Memory B cell (primary cell): Measurements from ENCODE around the gene NET1.

Source experiments
- ATAC-seq: fragments of 150-1000 bp; cut with Tn5 transposase; 2 replicates; pipeline ENCODE4 v1.10.0; 2021; ENCODE audit warnings: low read depth, mild to moderate bottlenecking, moderate library complexity
- DNase-seq, 2 donors: peaks; one replicate each; pipeline ENCODE4 v3.0.0; 2022; ENCODE audit warnings: low spot score in 2 of 2
- H3K27ac Mint-ChIP-seq: one replicate; pipeline ENCODE4 v1.8.0; 2022; ENCODE audit warnings: mild to moderate bottlenecking, moderate library complexity, mixed read lengths
- H3K27me3 Mint-ChIP-seq: one replicate; pipeline ENCODE4 v1.8.0; 2022; ENCODE audit warnings: mixed read lengths
- H3K36me3 Mint-ChIP-seq: one replicate; pipeline ENCODE4 v1.8.0; 2022; ENCODE audit warnings: mild to moderate bottlenecking, mixed read lengths
- H3K4me1 Mint-ChIP-seq: one replicate; pipeline ENCODE4 v1.8.0; 2022; ENCODE audit warnings: mixed read lengths
- H3K4me3 Mint-ChIP-seq: one replicate; pipeline ENCODE4 v1.8.0; 2022; ENCODE audit warnings: mild to moderate bottlenecking, moderate library complexity, mixed read lengths
- H3K9me3 Mint-ChIP-seq: one replicate; pipeline ENCODE4 v1.8.0; 2022; ENCODE audit warnings: mixed read lengths

NET1 gene

GRCh38 chr10:5442990-5443370 is 30.6 kb downstream of the NET1 start:
- no peaks in the 10 kb centered on the region for H3K36me3 Mint-ChIP-seq
- no peak overlapping the region for H3K27ac Mint-ChIP-seq
- no peak overlapping the region for H3K4me3 Mint-ChIP-seq
- H3K9me3 Mint-ChIP-seq: no peaks in the 10 kb centered on the region
- ATAC-seq: no peak
- peaks cover 10% of the 10 kb centered on the region for H3K4me1 Mint-ChIP-seq
- no peaks in the 10 kb centered on the region for H3K27me3 Mint-ChIP-seq
- no peak for DNase-seq

GRCh38 chr10:5443429-5443828 is 31.1 kb downstream of the NET1 start:
- Mint-ChIP-seq H3K36me3 (no peaks in the 10 kb centered on the region), H3K4me1 (peaks cover 10% of the 10 kb centered on the region), H3K27ac (no peak overlapping the region), H3K4me3 (no peak overlapping the region), H3K27me3 (no peaks in the 10 kb centered on the region), H3K9me3 (no peaks in the 10 kb centered on the region)
- DNase-seq (no peak), ATAC-seq (no peak)

GRCh38 chr10:5445006-5445405 is 32.6 kb downstream of the NET1 start:
- ATAC-seq: no peak
- H3K4me1 Mint-ChIP-seq: peaks cover 10% of the 10 kb centered on the region
- H3K4me3 Mint-ChIP-seq: no peak overlapping the region
- DNase-seq: no peak
- H3K27ac Mint-ChIP-seq: no peak overlapping the region
- no peaks in the 10 kb centered on the region for H3K27me3 Mint-ChIP-seq
- no peaks in the 10 kb centered on the region for H3K36me3 Mint-ChIP-seq
- no peaks in the 10 kb centered on the region for H3K9me3 Mint-ChIP-seq

DNA sequence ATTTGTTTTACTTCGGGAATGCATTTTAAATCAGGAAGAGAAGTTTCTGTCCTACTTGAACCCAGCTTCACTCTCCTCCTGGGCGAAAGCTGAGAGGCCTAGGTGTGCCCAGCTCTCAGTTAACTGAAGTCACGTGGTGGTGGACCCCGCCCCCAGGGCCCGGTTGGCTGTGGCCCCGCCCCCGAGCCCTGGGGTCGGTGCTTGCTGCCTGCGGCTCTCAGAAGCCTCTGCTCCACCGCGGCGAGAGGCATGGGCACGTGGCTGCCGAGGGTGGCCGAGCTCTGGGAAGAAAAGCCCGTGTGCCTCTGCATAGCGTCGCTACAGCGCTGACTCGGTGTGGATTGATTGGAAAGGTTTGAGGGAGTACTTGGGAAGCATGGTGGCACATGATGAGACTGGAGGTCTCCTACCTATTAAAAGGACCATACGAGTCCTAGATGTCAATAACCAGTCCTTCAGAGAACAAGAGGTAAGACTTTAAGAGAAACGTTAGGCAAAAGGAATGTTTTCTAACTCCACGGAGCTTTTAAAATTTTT is 34.1 kb downstream of the NET1 start:
- DNase-seq (peak; percentile 72 to 82), ATAC-seq (peak; percentile 98)
- Mint-ChIP-seq H3K4me3 (peak overlapping the region; percentile 95), H3K27ac (peak overlapping the region; percentile 73), H3K9me3 (no peaks in the 10 kb centered on the region), H3K4me1 (peaks cover 10% of the 10 kb centered on the region), H3K36me3 (no peaks in the 10 kb centered on the region), H3K27me3 (no peaks in the 10 kb centered on the region)

DNA sequence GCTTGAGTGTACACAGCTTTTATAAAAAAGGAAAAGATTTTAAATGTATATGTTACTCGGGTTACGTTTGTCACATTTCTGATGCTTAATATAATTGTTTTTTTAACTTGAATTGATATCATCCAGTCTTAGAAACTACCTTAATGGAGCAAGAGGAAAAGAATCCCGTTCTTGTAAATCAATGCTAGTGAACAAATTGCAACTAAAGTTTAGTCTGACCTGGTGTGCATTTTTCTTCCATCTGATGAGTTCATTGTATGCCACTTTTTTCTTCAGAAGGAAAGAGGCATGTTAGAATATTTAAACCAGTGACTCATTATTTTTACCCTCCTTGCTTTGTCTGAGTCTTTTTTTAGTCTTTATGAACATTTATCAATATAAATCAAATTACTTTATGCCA is 34.7 kb downstream of the NET1 start:
- Mint-ChIP-seq H3K27ac (no peak overlapping the region), H3K27me3 (no peaks in the 10 kb centered on the region), H3K9me3 (no peaks in the 10 kb centered on the region), H3K36me3 (no peaks in the 10 kb centered on the region), H3K4me1 (peaks cover 10% of the 10 kb centered on the region), H3K4me3 (peak overlapping the region; percentile 51)
- DNase-seq: no peak
- no peak for ATAC-seq

GRCh38 chr10:5447611-5448071 is 35.3 kb downstream of the NET1 start:
- no peaks in the 10 kb centered on the region for H3K27me3 Mint-ChIP-seq
- H3K4me3 Mint-ChIP-seq: peak overlapping the region; percentile 51
- H3K4me1 Mint-ChIP-seq: peaks cover 10% of the 10 kb centered on the region
- ATAC-seq: no peak
- H3K27ac Mint-ChIP-seq: no peak overlapping the region
- H3K9me3 Mint-ChIP-seq: no peaks in the 10 kb centered on the region
- no peak for DNase-seq
- no peaks in the 10 kb centered on the region for H3K36me3 Mint-ChIP-seq

DNA sequence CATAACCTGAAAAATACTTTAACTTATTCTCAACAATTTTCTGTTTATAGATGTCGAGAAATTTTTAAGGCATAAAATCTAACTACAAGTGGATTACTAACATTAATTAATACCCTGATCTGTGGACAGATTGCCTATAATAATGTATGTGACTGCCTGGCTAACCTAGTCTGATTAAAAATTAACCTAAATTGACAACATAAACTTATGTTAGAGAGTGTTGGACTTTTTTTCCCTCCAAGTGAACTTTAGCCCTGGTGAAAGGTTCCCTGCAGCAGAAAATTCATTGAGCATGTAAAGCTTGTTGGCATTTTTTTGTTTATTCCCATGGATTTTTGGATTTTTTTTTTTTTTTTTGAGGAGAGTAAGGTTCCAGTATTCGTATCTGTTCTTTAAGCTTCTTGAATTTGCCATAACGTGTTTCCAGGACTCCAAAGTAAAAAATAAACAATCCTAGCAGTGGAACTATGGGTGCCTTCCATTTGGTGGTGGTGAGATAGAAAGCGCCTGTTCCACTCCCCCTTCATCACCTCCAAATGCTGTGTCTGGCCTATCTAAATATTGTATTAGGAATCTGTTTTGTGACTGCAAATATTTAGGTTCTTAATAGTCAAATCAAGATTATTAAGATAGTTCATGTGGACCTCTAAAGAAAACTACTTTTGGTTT is 36.1 kb downstream of the NET1 start:
- DNase-seq: no peak
- no peak overlapping the region for H3K4me3 Mint-ChIP-seq
- no peak for ATAC-seq
- no peaks in the 10 kb centered on the region for H3K9me3 Mint-ChIP-seq
- H3K27me3 Mint-ChIP-seq: no peaks in the 10 kb centered on the region
- no peaks in the 10 kb centered on the region for H3K36me3 Mint-ChIP-seq
- peaks cover 10% of the 10 kb centered on the region for H3K4me1 Mint-ChIP-seq
- H3K27ac Mint-ChIP-seq: no peak overlapping the region

DNA sequence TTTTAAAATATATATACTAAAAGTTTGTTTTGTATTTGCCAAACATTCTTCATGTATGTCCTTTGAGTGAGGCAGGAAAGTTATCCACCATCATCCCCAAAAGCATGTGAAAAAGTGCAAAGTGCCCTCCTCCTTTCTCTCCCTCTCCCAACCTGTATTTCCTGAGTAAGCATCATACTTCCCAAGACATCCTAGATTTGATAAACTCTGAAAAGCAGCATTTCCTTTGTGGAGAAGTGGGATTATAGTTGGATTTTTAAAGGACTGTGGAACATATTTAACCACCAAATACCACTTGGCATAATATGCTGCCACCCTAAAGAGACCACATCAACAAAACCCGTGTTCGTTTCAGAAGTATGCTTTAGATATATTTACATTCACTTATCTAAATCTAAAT is 36.9 kb downstream of the NET1 start:
- Mint-ChIP-seq H3K4me3 (no peak overlapping the region), H3K4me1 (peaks cover 10% of the 10 kb centered on the region), H3K9me3 (no peaks in the 10 kb centered on the region), H3K36me3 (no peaks in the 10 kb centered on the region), H3K27me3 (no peaks in the 10 kb centered on the region), H3K27ac (no peak overlapping the region)
- no peak for ATAC-seq
- no peak for DNase-seq

DNA sequence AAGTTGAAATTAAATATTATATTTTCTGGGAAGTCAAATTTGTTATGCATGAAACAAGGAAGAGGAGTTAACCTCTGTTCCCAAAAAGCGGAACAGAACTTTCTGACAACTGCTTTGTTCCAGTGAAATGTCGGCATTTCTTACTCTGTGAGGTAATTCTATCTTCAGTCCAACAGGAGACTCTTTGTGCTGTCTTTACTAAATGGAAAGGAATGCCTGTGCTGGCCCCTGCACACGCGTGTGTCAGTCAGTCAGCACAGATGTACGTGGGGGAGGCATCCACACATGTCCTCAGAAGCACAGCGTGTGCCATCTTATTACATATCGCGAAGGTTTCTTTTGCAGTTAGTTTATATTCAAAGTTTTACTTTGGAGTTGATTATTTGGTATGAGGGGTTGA is 37.5 kb downstream of the NET1 start:
- H3K4me1 Mint-ChIP-seq: peaks cover 10% of the 10 kb centered on the region
- H3K27me3 Mint-ChIP-seq: no peaks in the 10 kb centered on the region
- H3K36me3 Mint-ChIP-seq: no peaks in the 10 kb centered on the region
- no peak overlapping the region for H3K27ac Mint-ChIP-seq
- H3K9me3 Mint-ChIP-seq: no peaks in the 10 kb centered on the region
- DNase-seq (no peak), ATAC-seq (no peak)
- peak overlapping the region; percentile 41 for H3K4me3 Mint-ChIP-seq

GRCh38 chr10:5450605-5451384 is 38.4 kb downstream of the NET1 start:
- Mint-ChIP-seq H3K27me3 (no peaks in the 10 kb centered on the region), H3K27ac (no peak overlapping the region), H3K9me3 (no peaks in the 10 kb centered on the region), H3K4me3 (no peak overlapping the region), H3K36me3 (no peaks in the 10 kb centered on the region), H3K4me1 (peaks cover 10% of the 10 kb centered on the region)
- DNase-seq (no peak), ATAC-seq (no peak)

DNA sequence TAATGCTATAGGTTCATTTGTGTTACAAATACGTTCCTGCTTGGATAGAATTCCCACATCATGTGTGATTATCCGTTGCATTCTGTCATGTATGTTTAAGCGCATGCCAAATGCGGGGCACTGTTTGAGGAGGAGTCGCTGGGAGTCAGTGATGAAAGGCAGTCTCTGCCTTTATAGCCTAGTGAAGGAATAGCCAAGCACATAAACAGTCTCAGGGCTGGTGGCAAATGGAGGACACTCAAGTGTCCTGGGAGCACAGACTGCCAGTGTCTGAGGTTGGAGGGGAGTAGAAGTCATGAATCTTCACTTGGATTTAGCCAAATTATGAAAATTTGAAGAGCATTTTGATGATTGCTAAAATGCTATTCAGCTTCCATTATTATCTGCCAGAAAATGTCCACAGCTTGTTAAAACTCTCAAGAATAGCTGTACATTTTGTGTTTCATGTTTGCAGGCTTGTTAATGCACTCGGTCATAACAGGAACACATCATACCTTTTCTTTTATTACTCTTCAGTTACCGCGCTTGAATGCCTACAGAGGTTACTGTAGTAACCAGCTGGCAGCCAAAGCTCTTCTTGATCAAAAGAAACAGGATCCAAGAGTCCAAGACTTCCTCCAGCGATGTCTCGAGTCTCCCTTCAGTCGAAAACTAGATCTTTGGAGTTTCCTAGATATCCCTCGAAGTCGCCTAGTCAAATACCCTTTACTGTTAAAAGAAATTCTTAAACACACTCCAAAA is 41.6 kb downstream of the NET1 start:
- Mint-ChIP-seq H3K27ac (no peak overlapping the region), H3K4me3 (no peak overlapping the region), H3K9me3 (no peaks in the 10 kb centered on the region), H3K27me3 (no peaks in the 10 kb centered on the region), H3K4me1 (no peaks in the 10 kb centered on the region), H3K36me3 (peaks cover 2% of the 10 kb centered on the region)
- no peak for ATAC-seq
- DNase-seq: no peak

DNA sequence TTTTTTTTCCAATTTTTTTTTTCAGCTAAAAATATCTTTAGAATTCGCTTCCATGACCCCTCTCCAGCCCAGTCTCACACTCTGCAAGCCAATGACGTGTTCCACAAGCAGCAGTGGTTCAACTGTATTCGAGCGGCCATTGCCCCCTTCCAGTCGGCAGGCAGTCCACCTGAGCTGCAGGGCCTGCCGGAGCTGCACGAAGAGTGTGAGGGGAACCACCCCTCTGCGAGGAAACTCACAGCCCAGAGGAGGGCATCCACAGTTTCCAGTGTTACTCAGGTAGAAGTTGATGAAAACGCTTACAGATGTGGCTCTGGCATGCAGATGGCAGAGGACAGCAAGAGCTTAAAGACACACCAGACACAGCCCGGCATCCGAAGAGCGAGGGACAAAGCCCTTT is 44.2 kb downstream of the NET1 start:
- H3K4me3 Mint-ChIP-seq: no peak overlapping the region
- H3K27ac Mint-ChIP-seq: no peak overlapping the region
- no peaks in the 10 kb centered on the region for H3K27me3 Mint-ChIP-seq
- no peak for ATAC-seq
- H3K4me1 Mint-ChIP-seq: peaks cover under 1% of the 10 kb centered on the region
- H3K36me3 Mint-ChIP-seq: peaks cover 2% of the 10 kb centered on the region
- no peaks in the 10 kb centered on the region for H3K9me3 Mint-ChIP-seq
- DNase-seq: no peak

DNA sequence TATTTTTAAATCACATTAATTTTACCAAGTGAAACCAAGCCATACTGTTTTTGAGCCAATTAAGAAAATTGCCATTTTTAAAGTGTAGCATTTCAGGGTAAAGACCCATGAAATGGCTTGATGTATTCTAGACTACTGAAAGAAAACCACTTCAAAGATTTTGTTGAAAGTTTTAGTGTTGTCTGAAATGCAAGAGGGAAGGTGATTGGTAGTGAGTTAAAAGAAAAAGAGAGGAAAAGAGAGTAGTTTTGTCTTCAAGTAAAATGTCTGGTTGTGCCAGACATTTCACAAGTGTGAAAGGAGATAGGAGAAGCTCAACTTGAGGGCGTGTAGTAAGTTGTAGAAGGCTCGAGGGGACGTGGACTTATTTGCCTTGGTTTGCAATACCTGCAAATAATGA is 45.4 kb downstream of the NET1 start:
- no peak overlapping the region for H3K27ac Mint-ChIP-seq
- H3K9me3 Mint-ChIP-seq: no peaks in the 10 kb centered on the region
- DNase-seq (no peak), ATAC-seq (no peak)
- H3K36me3 Mint-ChIP-seq: peaks cover 2% of the 10 kb centered on the region
- H3K4me1 Mint-ChIP-seq: peaks cover 4% of the 10 kb centered on the region
- no peaks in the 10 kb centered on the region for H3K27me3 Mint-ChIP-seq
- no peak overlapping the region for H3K4me3 Mint-ChIP-seq

- peaks cover 2% of the 10 kb centered on the region for H3K36me3 Mint-ChIP-seq
- no peaks in the 10 kb centered on the region for H3K9me3 Mint-ChIP-seq
- peaks cover 2% of the 10 kb centered on the region for H3K27me3 Mint-ChIP-seq
- no peak overlapping the region for H3K4me3 Mint-ChIP-seq
- ATAC-seq: no peak
- peaks cover 4% of the 10 kb centered on the region for H3K4me1 Mint-ChIP-seq
- no peak overlapping the region for H3K27ac Mint-ChIP-seq
- no peak for DNase-seq
These were observed 46.1 kb downstream of the NET1 start for GRCh38 chr10:5458425-5458824.
